ENCODE measurements around the gene TRPM5.

Gene TRPM5

GRCh38 chr11:2470495-2470894 is 26.2 kb upstream of the TRPM5 start:
- DNase-seq (ENCODE audit: low read depth): no peak

GRCh38 chr11:2468363-2469235 is 24.3 kb upstream of the TRPM5 start:
- DNase-seq (ENCODE audit: low read depth): no peak

- no peak for DNase-seq (ENCODE audit: low read depth)
These were observed 23.4 kb upstream of the TRPM5 start for GRCh38 chr11:2467695-2468055.

- no peak for DNase-seq (ENCODE audit: low read depth)
These were observed 22.8 kb upstream of the TRPM5 start for GRCh38 chr11:2466869-2467694.

GRCh38 chr11:2466069-2466801 is 21.9 kb upstream of the TRPM5 start:
- no peak for DNase-seq (ENCODE audit: low read depth)

- no peak for DNase-seq (ENCODE audit: low read depth)
These were observed 21.1 kb upstream of the TRPM5 start for GRCh38 chr11:2465202-2466068.

- no peak for DNase-seq (ENCODE audit: low read depth)
These were observed 20.3 kb upstream of the TRPM5 start for GRCh38 chr11:2464451-2465165.

- no peak for DNase-seq (ENCODE audit: low read depth)
These were observed 19.5 kb upstream of the TRPM5 start for GRCh38 chr11:2463766-2464277.

- DNase-seq (ENCODE audit: low read depth): no peak
These were observed 18.9 kb upstream of the TRPM5 start for GRCh38 chr11:2462986-2463765.

GRCh38 chr11:2462543-2462985 is 18.2 kb upstream of the TRPM5 start:
- DNase-seq (ENCODE audit: low read depth): no peak

- no peak for DNase-seq (ENCODE audit: low read depth)
These were observed 17.7 kb upstream of the TRPM5 start for GRCh38 chr11:2461956-2462542.

- no peak for DNase-seq (ENCODE audit: low read depth)
These were observed 17.1 kb upstream of the TRPM5 start for GRCh38 chr11:2461253-2461955.

- no peak for DNase-seq (ENCODE audit: low read depth)
These were observed 16.4 kb upstream of the TRPM5 start for GRCh38 chr11:2460540-2461252.

- DNase-seq (ENCODE audit: low read depth): no peak
These were observed 15.7 kb upstream of the TRPM5 start for GRCh38 chr11:2459796-2460531.

- DNase-seq (ENCODE audit: low read depth): no peak
These were observed 14.9 kb upstream of the TRPM5 start for GRCh38 chr11:2459016-2459725.

- DNase-seq (ENCODE audit: low read depth): no peak
These were observed 14.0 kb upstream of the TRPM5 start for GRCh38 chr11:2458321-2458720.

GRCh38 chr11:2453436-2453835 is 9.1 kb upstream of the TRPM5 start:
- DNase-seq (ENCODE audit: low read depth): no peak
